M059J (cell line): ENCODE data around the gene PLA2G6. TPM values are rescaled to one million over a fixed set of nuclear protein-coding genes. Genes with fewer than 3 reads are reported as not detected.

Source experiments
- DNase-seq: peaks from one replicate; pipeline ENCODE4 v3.0.0-alpha.2; 2012; ENCODE audit warnings: low read depth
- total RNA-seq: library from RNA; depleted of rRNA; stranded (reverse); fragments of >200 nt; shearing (Covaris generic); gene quantifications from 2 replicates; pipeline ENCODE4 v1.2.3, GENCODE V29; 2014; rRNA removed

Gene PLA2G6
- 0.96 TPM in 1 of 2 replicates, not detected in the other for total RNA-seq

DNA sequence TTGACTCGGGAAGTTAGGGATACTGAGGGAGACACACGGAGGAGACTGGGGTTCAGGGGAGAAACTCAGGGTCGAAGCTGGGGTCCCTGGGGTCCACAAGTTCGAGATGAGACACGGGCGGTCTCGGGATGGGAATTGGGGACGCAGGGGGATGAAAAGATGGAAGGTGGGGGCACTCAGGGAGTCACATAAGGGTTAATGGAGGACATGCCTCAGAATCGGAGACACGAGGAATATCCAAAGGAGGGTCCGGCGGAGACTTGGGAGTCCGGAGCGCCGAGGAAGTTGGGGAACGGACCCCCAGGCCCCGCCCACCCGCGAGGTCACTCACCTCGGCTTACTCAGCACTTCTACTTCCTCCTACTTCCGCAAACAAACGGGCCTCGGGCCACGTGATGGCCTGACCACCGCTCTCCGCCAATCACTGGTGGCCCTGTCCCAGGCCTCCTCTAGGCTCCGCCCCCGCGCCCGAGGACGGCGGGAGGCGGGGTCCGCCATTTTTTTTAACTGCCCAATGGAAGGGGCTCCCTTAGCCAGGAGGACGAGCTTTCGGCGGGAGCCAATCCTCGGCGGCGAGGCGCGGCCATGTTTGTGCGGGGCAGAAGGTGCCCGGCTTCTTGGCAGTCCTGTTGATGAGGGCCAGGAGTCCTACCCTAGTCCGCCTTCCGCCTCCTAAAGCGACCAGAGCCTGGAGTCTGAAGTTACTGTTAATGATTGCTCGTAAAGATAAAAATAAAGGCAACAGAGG is at the start of gene PLA2G6:
TSS of gene PLA2G6 (minus strand) at position 378 of the 748 bp plus-strand sequence. CDS start 12,404 bp downstream, outside the sequence.
- DNase-seq: peak; percentile 97

- no peak for DNase-seq
These were observed 49.3 kb upstream of the PLA2G6 start for GRCh38 chr22:38230916-38231315.

DNA sequence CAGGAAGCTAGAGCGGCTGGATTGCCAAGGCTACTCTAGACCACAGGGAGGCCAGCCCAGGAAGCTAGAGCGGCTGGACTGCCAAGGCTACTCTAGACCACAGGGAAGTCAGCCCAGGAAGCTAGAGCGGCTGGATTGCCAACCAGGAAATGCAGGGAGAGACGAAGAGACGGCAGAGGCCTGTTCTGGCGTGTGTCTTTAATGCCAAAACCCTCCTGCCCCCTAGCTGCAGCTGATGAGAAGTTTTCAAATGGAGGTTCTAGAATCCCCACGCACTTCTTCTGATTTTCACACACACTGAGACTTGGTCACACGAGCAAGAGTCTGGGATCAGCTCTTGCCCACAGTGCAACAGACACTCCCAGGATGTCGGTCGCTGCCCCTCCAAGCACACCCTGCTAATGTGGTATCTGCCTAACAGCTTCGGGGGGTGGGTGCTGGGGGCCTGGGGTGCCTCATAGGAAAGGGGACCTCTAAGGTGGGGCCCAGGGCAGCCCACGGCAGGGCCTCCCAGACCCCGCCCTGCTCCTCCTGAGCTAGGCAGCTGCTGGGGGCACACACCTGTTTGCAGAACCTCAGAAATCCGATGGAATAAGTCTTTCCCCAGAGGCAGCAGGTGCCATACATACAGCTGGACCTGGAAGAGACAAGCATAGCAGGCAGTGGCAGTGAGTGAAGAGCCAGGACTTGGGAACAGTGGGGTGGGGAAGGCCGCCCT is 48.6 kb upstream of the PLA2G6 start:
- DNase-seq: no peak

- peak; percentile 74 for DNase-seq
These were observed 47.5 kb upstream of the PLA2G6 start for GRCh38 chr22:38228873-38229740.

DNA sequence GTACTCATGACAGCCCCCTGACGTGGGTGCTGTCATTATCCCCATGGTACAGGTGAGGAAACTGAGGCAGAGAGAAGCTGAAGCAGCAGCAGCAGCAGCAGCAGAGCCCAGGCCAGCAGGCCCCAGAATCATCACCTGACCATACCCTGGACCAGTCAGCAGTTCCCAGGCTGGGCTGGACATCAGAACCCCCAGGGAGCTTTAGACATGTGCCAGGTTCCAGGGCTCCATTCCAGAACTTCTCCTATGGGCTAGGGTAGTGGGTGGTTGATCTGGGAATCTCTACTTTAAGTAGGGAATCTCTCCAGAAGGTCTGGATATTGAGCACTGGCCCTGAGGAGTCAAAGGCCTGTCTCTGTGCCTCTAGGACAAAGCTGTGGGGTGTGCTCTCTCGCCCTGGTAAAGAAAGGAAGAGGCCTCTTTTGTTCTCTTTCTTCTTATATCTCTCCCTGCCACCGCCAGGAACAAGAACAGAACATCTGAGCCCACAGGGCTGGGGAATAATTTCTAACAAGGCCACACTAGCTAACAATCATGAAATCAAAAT is 46.8 kb upstream of the PLA2G6 start:
- no peak for DNase-seq

- no peak for DNase-seq
These were observed 45.4 kb upstream of the PLA2G6 start for GRCh38 chr22:38226853-38227649.

GRCh38 chr22:38223289-38223960 is 41.8 kb upstream of the PLA2G6 start:
- no peak for DNase-seq

DNA sequence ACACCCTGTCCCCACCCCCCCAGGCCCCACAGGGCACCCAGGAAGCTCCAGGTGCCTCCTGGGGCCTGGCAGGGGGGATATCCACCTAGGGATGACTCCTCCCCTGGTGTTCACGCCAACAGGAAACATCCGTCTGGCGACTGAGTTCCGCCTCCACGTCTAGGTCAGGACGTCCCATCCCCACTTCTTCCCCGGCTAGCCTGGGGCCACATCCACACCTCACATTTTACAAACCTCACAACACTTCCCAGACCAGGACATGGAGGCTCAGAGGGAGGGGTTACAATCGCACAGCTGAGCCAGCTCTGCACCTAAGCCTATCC is 41.1 kb upstream of the PLA2G6 start:
- no peak for DNase-seq

GRCh38 chr22:38221908-38222796 is 40.5 kb upstream of the PLA2G6 start:
- DNase-seq: no peak

DNA sequence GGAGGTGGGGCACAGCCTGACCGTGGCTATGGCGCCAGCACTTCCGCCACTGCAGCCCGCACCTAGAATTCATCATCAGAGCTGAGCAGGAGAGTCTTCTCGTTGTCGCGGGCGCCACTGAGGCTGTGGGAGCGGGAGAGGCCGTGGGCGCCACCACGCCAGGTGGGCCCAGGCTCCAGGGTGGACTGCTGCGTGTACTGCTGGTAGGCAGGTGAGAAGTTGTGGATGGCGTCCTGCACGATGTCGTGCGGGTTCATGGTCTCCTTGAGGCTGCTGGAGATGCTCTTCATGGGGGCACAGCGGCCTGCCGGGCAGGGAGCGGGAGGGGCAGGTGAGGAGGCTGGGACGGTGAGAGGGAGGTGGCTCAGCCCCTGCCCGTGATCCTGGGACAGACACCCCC is 39.8 kb upstream of the PLA2G6 start:
- no peak for DNase-seq

GRCh38 chr22:38220653-38221386 is 39.2 kb upstream of the PLA2G6 start:
- no peak for DNase-seq

DNA sequence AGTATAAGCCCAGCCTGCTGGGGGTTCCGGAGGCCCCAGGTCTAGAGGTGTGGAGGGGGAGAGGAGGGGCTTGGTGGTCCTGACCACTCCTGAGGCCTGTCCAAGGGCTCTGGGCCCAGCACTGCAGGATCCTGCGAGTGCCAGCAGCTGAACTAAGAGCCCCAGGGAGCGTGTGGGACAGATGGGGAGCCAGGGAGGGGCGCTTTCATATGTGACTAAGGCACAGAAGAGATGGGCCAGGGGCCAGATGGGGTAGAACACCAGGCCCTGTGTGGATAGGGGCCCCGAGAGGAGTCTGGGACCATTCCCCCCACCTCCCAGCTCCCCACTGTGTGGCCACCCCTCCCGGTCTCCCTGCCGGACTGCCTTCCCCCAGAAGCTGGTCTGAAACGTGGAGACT is 38.5 kb upstream of the PLA2G6 start:
- no peak for DNase-seq

DNA sequence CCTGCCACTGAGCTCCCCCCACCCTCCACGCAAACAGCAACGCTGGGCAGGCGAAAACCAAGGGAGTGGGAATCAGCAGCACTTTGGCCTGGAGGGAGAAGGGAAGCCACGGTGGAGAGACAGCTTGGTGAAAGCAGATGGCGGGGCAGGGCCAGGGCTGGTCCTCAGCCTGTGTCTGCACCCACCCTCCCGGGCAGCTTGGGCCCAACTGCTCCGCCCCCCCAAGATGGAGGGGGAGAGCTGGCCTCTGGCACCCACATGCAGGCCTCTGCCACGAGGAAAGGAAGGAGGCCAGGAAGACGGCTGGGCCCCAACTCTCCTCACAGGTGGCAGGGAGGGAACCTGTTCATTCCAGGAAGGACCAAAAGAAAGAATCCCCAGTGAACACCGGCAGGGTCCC is 38.0 kb upstream of the PLA2G6 start:
- DNase-seq: no peak

DNA sequence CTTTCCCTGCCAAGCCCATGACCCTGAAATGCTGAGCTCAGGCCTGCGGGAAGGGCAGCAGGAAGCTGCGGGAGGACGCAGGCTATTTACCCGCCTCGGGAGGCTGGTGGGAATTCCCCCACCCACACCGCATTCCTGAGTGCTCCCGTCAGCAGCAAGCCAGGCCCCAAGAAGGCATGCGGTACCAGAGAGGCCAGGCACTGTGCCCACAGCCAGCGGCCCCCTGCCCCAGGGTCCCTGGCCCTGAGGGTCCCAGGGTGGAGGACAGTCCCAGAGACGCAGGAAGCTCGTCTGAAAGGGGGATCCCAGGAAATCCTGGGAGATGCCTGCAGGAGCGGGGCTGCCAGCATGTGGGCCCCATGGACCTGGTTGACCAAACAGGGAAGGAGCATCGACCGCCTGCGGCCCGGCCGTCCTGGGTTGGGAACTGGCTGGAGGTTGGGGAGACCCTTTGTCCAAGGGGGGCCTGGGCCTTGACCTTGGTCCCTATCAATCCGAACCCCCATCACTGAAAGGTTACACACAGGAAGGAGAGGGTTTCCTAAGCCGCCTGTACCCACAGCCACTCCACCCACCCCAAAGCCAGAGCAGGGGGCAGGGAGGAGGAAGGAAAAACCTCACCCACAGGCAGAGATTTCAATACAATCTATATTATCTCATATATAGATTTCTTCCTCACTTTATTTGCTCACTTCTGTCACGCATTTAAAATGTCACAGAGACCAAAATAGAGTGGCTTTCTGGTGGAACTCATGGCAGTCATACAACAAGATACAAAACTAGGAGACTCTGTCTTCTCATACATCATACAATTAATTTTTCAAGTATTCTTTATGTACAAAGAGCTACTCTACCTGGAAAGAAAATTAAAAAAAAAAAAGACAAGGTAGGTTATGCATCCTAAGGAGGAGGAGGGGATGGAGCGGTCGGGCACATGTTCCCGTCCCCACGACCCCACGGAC is 37.3 kb upstream of the PLA2G6 start:
- DNase-seq: peak; percentile 87

DNA sequence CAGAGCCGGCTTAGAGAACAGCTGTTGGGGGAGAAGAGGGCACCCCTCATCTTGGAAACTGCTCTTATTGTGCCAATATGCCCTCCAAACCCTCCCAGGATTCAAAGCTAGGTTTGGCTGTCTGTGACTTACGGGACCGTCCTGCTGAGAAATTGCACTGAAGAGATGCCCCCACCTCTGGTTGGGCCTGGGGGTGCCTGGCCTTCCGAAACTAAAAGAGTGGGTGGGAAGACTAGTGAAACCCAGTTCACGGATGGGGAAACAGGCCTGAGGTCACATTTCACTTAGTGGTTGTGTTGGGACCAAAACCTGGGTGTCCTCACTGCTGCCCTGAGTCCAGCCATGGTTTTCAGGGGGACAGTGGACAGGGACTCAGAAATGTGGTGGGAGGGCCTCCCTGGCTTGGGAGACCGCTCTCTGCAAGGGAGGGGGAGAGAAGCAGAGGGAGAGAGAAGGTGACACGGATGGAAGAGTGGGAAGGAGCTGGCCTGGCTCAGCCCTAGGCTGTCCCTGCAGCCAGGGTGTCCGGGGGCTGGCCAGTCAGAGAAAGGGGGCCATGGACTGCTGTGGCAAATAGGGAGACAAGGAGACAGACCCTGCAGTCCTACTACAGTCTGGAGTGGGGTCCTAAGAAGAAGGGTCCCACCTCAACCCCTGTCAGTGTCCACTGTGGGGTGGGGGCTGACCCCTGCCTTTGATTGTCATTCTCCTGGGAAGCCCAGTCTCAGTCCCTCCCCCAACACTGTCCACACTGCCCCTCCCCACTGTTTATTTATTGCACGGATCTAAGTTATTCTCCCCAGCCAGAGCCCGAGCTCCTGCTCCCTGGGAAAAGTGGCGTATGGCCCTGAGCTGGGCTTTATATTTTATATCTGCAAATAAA is 33.8 kb upstream of the PLA2G6 start:
- no peak for DNase-seq

- DNase-seq: no peak
These were observed 32.8 kb upstream of the PLA2G6 start for GRCh38 chr22:38214302-38215056.
